HAP-1 (cell line): ENCODE measurements around the gene OR51A2.

Experiments used
- DNase-seq, 2 experiments: peaks; one replicate each; pipeline ENCODE4 v3.0.0-alpha.2; 2016 to 2020; ENCODE audit warnings: low spot score in 2 of 2
- H3K27me3 ChIP-seq: fragments of 250-450 bp; sonication (Bioruptor Pico); 2 replicates; pipeline ENCODE4 v1.5.1; 2020; ENCODE audit warnings: low read depth, mild to moderate bottlenecking, moderate library complexity
- H3K36me3 ChIP-seq: fragments of 250-450 bp; sonication (Bioruptor Pico); replicated peaks from 2 replicates; pipeline ENCODE4 v1.5.1; 2020; ENCODE audit warnings: mild to moderate bottlenecking
- H3K4me1 ChIP-seq: fragments of 250-450 bp; sonication (Bioruptor Pico); 2 replicates; pipeline ENCODE4 v1.5.1; 2020; ENCODE audit warnings: mild to moderate bottlenecking
- H3K4me3 ChIP-seq: fragments of 250-450 bp; sonication (Bioruptor Pico); 2 replicates; pipeline ENCODE4 v1.5.1; 2020; ENCODE audit warnings: mild to moderate bottlenecking, moderate library complexity
- H3K9me3 ChIP-seq: fragments of 250-450 bp; sonication (Bioruptor Pico); 2 replicates; pipeline ENCODE4 v1.5.1; 2020; ENCODE audit warnings: mild to moderate bottlenecking, moderate library complexity
- in situ Hi-C: fragments of 300-500 bp; cut with MboI; formaldehyde crosslinking; loops from 3 replicates; pipeline ENCODE4 v1.14.3; 2020; ENCODE audit warnings: low sequenced_read_pairs, inconsistent platforms, mixed read lengths

The OR51A2 gene

DNA sequence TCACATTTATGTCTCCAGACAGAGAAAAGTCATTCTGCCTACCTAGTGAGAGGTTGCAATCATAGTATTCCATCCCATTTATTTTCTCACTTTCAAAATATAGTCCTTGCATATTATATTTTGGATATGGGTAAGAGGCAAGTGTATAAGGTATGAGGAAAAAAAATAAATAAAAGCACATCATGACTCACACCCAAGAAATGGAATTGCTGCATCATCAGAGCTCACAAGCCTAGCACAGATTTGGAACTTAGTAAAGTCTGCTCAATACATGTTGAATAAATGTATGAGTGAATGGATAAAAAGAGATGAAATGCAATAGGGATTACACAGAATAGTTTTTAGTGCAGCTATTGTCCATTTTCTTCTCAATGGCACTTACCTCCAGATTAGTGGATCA lies 28.9 kb downstream of the OR51A2 start:
- H3K36me3 ChIP-seq, result no peaks in the 10 kb centered on the region
- in situ Hi-C loops, result no loop called here

DNA sequence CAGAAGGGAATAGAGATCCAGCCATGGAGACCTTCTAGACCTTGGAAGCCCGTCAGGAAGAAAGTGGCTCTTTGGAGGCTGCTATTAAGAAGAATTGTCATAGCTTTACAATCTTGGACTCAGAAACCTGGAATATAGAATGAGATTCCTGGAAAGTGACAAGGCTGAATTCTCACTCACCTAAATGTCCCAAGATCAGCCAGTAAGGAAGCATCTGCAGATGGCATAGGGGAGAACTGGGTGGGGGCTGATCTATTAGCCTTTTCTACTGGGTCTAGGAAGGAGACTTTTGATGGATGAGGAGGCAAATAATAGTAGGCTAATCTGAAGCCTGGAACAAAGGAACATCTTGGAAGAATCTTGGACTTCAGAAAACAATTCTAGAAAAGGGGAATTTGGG lies 31.3 kb downstream of the OR51A2 start, which contains the start of gene OR51G1:
OR51G1 (minus strand) TSS at position 101 of the 400 bp plus-strand sequence; CDS start at position 101, 0 bp downstream.
- no peak for DNase-seq
- no peaks in the 10 kb centered on the region for H3K36me3 ChIP-seq
- H3K27me3 ChIP-seq, result no peaks in the 10 kb centered on the region
- no peaks in the 10 kb centered on the region for H3K4me1 ChIP-seq
- H3K9me3 ChIP-seq, result no peaks in the 10 kb centered on the region
- in situ Hi-C loops, result no loop called here
- no peak within 1 kb of the TSS for H3K4me3 ChIP-seq

More for the DNA sequence above, 28.9 kb downstream of the OR51A2 start:
- Histone ChIP-seq H3K4me1 (no peaks in the 10 kb centered on the region), H3K9me3 (no peaks in the 10 kb centered on the region), H3K27me3 (no peaks in the 10 kb centered on the region), H3K4me3 (no peak overlapping the region)
- DNase-seq, result no peak

DNA sequence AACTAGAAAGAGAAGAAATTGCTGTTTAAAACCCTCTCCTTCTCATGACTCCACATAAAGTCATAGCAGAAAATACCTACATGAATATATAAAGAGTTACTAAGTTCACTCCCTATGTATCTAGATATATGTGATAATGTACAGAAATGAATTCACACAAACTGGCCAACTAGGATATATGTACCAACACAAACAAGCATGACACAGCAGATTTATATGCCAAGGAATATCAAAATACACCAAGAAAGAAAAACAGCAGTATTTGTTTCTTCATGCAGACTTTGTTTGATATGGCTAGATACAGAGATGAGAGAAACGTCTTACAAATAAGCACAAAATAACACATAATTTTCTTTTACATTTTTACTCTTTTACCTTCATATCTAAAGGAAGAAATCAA lies 33.2 kb downstream of the OR51A2 start:
- H3K4me1 ChIP-seq, result no peaks in the 10 kb centered on the region
- no peaks in the 10 kb centered on the region for H3K9me3 ChIP-seq
- H3K27me3 ChIP-seq, result no peaks in the 10 kb centered on the region
- in situ Hi-C loops, result no loop called here
- no peak overlapping the region for H3K4me3 ChIP-seq
- H3K36me3 ChIP-seq, result no peaks in the 10 kb centered on the region
- DNase-seq, result no peak

DNA sequence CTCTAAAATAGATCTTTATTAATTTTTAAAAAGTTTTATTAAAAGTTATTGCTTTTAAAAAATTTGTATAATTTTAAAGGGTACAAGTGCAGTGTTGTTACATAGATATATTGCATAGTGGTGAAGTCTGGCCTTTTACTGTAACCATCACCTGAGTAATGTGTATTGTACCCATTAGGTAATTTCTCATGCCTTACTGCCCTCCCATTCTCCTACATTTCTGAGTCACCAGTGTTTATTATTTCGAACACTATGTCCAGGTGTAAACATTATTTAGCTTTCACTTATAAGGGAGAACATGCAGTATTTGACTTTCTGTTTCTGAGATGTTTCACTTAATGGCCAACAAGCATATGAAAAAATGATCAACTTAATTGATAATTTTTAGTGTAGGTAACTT lies 33.7 kb downstream of the OR51A2 start:
- Histone ChIP-seq H3K27me3 (no peaks in the 10 kb centered on the region), H3K9me3 (no peaks in the 10 kb centered on the region), H3K4me3 (no peak overlapping the region), H3K4me1 (no peaks in the 10 kb centered on the region), H3K36me3 (no peaks in the 10 kb centered on the region)
- no peak for DNase-seq
- in situ Hi-C loops, result no loop called here

DNA sequence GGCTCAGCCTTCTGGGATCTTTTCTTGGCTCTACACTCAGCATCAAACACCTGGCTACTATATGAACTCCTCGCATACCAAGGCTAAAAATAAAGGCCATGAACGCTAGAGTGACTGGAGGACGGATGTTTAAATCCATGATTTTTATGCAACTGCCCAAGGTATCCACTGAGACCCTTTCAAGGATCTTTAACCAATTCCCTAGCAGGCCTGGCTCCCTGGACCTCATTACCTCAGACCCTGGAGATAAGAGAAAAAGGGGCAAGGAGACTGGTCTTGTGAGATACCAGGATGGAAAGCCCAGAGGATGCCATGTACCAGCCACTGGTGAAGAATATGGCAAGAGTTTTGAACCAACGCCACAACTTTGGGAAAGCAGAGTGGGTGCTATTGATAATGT lies 36.3 kb downstream of the OR51A2 start, which contains the start of gene OR51G2:
OR51G2 (minus strand) TSS at position 101 of the 400 bp plus-strand sequence. CDS start 3,687 bp downstream, outside the sequence.
- no peak within 1 kb of the TSS for H3K4me3 ChIP-seq
- no peaks in the 10 kb centered on the region for H3K9me3 ChIP-seq
- DNase-seq, result no peak
- H3K36me3 ChIP-seq, result no peaks in the 10 kb centered on the region
- in situ Hi-C loops, result no loop called here
- H3K27me3 ChIP-seq, result no peaks in the 10 kb centered on the region
- no peaks in the 10 kb centered on the region for H3K4me1 ChIP-seq

DNA sequence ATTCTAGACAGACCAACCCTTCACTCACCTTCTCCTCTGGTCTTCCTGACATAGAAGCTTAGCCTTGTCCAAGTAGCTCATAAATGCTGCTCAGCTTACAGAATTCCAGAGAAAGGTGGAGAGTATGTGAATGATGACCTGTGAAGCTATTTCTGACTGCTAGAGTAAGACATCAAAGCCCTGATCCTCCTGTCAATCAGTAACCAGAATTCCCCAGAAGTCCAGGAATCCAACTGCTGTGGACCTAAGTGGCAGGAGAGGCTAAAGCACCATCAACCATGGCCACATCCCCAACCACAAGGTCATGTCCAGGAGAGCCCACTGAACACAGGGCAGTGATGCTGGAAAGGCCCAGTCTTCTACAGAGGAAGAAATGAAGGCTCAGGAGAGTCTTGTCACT lies 38.9 kb downstream of the OR51A2 start:
- H3K4me3 ChIP-seq, result no peak overlapping the region
- no peaks in the 10 kb centered on the region for H3K4me1 ChIP-seq
- no peaks in the 10 kb centered on the region for H3K27me3 ChIP-seq
- in situ Hi-C loops, result no loop called here
- no peak for DNase-seq
- no peaks in the 10 kb centered on the region for H3K36me3 ChIP-seq
- H3K9me3 ChIP-seq, result no peaks in the 10 kb centered on the region
